HG02943 (cell line): ENCODE measurements around the gene LIAS.
"Not testable (repeated sequence)": the region's sequence is repeated elsewhere in the genome, so short reads cannot be mapped to it uniquely, and the experiment has no call there.

ENCODE experiments used
- ATAC-seq: cut with Tn5 transposase; IDR thresholded peaks from one replicate; pipeline ENCODE4 v1.9.1; 2021; ENCODE audit warnings: mild to moderate bottlenecking, low read depth, moderate library complexity; ENCODE audit not compliant: unreplicated experiment

Gene LIAS

DNA sequence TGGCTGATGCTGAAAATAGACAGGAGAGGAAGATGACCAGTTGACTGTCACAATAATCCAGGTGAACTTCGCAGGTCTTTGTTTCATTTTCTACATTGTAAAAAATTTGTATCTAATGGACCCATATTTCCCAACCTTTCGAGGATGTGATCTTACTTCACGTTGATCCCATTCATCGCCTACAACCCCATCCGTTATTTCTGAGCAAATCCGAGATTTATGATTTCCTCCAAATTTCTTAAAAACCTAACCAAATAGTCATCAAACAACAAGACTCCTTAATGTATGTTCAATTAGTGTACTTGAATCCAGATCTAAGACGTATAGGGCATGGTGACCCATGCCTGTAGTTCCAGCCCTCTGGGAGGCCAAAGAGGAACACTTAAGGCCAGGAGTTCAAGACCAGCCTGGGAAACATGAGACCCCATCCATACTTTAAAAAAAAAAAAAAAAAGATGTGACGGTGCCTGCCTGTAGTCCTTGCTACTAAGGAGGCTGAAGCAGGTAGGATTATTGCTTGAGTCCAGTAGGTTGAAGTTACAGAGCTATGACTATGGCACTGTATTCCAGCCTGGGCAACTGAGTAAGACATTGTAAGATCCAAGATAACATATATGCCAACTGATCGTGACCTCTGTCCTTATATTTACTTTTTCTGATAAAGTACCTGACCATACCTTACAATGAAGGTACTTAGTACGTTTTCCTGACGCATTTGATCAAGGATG lies 5.8 kb upstream of the LIAS start:
- ATAC-seq: no peak

DNA sequence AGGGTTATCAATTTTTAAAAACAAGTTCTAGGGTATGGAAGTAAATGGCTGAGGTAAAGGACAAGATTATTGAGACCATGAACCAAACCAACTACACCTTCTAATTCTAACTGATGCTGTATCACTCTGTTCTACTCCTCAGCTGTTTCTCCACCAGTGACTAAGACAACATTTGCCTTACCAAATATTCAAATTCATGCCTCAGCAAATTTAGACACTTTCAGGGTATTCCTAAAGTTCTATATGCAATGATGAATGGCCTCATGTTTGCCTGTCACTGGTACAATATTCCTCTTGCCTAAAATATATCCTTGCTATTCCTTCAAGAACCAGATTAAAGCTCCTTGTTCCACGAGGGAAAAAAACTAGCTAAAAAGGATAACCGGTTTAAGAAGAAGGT lies 5.1 kb upstream of the LIAS start:
- ATAC-seq: no peak

DNA sequence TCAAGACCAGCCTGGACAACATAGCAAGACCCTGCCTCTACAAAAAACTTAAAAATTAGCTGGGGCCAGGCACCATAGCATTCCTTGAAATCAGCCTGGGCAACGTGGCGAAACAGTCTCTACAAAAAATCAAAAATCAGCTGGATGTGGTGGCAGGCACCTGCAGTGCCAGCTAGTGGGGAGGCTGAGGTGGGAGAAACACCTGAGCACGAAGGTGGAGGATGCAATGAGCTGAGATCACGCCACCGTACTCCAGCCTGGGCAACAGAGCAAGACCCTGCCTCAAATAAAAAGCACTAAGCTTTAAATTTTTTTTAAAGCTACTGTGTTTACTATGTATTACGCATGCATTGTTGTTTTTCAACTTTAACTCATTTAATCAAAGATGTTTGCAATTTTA lies 3.4 kb upstream of the LIAS start:
- no peak for ATAC-seq

DNA sequence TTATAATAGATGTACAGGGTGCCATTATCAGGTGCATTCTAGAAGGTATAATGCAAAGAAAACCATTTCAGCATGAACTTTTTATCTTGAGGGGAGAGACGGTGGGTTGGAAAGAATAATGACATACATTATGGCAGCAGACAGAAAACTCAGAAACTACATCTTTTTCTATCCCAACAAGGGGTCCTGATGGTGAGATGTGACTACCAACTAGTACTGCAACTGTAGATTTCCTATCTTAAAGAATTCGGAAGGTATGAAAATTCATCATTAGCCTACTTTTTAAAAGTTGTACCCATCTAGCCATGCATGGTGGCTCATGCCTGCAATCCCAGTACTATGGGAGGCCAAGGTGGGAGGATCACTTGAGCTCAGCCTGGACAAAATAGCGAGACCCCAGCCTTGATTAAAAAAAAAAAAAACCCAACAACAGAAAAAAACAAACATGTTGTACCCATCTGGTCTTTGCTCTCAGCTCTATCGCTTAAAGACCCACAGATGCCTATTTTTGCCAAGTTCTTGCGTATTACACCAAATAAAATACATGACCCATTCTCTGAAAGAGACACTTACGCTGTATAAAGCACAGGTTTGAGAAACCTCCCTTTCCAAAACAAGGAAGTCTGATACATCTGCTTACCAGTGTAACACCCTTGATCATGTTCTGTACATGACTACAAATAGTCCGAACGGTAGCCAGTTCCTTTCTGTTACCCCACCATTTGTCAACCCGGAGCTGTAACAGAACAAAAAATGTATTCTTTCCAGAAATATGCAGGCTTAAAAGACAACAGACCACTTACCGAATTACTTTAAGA lies 1.7 kb upstream of the LIAS start:
- no peak for ATAC-seq

DNA sequence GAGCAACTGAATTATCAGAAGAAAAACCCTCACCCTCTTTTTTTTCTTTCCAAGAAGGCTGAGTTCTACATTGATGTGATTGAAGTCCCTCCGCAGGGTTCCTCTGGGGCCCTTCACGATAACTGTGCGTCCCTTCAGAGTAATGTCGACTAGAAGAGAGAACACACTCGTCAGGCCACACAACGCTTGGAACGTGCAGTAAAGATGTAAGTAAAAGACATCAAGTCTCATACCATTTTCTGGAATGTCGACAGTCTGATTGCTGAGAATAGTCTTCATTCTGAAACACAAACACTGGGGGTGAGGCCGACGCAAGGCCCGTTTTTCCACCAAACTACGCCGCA lies 723 bp upstream of the LIAS start:
- not testable (repeated sequence) for ATAC-seq

DNA sequence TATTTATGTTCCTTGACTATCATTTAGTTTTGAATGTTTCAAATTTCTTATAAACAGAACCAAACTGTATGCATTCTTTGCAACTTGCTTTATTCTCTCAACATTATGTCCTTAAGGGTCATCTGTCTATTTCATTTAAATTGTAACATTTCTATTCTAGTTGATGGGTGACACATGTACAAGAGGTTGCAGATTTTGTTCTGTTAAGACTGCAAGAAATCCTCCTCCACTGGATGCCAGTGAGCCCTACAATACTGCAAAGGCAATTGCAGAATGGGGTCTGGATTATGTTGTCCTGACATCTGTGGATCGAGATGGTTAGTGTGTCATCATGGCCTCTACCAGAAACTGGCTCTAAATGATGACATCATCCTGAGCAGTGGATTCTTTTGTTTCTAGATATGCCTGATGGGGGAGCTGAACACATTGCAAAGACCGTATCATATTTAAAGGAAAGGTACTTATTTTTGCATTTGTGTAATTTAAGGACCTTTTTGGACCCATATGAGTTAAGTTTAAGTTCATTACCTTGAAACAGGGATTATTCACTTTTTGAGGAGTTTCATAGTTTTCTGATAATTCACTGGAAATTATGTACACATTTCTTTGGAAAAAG lies 6.1 kb downstream of the LIAS start:
- ATAC-seq: no peak

DNA sequence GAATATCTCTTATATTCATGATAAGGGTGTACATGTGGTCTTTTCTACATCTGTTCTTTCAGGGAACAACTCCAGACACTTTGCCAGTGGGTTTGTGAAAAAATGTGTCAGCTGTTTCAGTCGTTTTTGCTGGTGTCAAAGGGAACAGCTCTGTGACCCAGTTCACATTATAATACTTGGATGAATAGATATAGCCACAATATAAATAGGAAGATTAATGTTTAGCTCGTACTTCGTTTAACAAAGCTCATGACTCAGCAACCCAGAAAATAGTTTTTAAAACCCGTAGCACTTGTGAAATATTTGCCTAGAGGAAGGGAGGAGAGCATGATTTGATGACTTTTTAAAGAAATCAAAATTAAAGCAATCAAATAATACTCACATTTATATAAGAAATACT lies 7.9 kb downstream of the LIAS start:
- ATAC-seq: no peak

DNA sequence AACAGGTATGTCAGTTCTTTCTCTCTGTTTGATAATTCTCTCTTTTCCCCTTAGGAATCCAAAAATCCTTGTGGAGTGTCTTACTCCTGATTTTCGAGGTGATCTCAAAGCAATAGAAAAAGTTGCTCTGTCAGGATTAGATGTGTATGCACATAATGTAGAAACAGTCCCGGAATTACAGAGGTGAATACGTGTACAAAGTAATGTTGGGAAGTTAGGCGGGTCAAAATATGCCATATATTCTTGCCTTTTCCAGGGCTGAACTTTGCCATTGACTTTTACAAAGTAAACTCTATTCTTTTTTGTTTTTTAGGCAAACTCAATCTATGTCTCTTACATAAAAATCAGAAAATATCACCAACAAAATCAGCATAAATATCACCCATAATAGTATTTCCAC lies 8.6 kb downstream of the LIAS start:
- no peak for ATAC-seq

DNA sequence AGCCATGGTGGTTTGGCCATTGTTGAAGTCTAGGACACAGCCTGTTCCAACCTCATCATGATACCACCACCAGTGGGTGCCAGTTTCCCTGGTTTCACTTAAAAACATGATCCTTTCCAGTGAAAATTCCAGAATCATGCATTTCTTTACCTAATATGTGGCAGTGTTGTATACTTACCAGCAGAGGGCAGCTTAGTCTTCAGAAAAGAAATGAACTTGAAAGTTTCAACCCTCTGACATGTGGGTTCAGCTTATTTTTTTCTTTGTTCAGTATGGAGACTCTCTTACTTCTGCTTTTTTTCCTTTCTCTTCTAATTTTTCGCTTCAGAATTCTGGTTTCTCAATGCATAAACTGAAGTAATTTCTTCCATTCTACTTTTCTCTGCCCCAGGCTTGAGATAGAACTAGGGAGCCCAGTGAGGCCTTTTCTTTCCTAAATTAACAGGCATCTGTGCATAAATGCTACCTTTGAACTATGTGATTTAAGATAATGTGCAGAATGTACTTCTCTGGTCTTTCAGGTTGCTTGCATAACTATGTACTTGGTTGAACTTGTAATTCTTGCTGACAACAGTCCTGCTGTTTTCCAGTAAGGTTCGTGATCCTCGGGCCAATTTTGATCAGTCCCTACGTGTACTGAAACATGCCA lies 10.7 kb downstream of the LIAS start:
- peak; percentile 62 for ATAC-seq

DNA sequence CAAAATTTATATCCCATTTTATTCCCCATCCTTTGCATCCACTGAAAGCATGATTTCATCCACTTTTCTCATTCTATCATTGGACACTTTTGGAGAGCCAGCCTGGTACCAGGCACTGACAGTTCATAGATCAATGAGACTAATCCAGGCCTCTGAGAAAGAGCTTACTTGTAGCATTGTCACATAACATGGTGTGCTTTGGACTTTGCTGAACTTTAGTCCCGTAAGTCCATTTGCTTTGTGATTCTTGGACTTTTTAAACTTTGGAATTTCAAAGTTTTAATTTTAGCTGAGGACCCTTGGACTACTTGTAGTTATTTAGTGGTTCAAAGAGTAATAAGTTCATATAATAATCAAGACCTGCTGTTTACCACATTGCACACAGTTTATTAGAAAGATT lies 11.5 kb downstream of the LIAS start:
- no peak for ATAC-seq

DNA sequence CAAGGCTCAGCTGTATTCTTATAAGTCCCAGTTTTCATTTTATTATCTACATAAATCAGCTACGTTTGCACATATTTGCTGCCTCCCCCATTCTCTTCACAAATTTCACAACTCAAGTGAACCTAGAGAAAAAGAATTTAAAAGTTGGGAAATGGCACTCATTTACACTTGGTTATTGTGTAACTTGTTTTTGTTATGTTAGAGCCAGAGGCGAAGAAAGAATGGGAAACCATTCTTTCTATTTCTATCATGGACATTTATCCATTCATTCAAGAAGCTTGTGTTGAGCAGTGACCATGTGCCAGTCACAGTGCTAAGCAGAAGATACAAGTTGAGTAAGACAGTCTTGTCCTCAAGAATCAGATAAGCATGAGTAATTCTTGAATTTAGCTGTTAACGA lies 13.5 kb downstream of the LIAS start:
- ATAC-seq: no peak

DNA sequence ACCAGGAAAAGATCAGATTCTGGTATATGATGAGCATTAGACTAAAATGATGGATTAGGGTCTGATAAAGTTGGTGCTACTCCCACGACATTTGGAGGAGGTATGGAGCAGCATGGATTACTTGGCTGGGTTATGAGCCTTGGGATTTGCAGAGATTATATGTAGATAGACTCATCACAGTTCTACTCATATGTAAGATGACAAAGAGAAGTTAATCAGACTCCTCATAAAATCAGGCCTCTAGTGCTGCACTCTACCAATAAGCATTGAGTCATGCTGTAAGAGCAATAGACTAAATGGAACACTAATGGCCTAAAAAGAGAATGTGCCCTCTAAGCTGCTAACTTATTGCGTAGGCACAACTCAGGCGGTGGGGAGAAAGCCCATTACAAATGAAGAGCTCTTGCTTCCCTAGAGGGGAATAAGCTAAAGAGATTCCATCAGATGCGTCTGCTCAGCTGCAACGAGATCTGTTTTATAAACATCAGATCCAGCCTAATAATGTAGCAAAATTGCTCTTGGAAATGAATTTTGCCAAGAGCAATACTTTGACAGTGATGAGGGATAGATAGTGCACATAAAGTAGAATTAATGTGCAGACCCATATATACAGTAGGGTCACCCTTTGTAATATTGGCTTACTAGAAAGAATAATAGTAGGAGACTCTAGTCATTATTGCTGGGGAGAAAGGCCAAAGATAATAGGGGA lies 17.5 kb downstream of the LIAS start:
- ATAC-seq: no peak

DNA sequence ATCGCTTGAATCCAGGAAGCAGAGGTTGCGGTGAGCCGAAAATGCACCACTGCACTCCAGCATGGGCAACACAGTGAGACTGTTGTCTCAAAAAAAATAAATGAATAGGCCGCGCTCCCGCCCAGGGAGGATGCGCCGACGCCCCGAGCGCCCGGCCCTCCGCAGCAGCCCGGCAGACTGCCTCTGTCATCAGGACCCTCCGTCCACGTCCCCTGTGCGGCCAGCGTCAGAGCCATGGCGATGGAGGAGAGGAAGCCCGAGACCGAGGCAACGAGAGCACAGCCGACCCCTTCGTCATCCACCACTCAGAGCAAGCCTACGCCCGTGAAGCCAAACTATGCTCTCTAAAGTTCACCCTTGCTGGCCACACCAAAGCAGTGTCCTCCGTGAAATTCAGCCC lies 21.4 kb downstream of the LIAS start:
- no peak for ATAC-seq

DNA sequence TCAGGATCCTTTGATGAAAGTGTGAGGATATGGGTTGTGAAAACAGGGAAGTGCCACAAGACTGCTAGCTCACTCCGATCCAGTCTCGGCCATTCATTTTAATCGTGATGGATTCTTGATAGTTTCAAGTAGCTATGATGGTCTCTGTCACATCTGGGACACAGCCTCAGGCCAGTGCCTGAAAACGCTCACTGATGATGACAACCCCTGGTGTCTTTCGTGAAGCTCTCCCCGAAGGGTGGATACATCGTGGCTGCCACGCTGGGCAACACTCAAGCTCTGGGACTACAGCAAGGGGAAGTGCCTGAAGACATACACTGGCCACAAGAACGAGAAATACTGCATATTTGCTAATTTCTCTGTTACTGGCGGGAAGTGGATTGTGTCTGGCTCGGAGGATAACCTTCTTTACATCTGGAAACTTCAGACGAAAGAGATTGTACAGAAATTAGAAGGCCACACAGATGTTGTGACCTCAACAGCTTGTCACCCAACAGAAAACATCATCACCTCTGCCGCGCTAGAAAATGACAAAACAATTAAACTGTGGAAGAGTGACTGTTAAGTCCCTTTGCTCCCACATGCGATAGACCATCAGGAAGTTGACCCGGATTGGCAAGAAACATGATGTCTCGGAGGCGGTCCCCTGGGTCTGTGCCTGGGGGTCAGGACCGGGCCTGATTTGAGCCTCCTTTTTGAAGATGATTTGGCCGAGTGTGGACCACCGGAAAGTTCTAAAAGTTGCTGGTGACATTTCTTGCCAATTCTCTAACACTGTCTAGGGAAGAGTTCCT lies 22.2 kb downstream of the LIAS start:
- no peak for ATAC-seq

DNA sequence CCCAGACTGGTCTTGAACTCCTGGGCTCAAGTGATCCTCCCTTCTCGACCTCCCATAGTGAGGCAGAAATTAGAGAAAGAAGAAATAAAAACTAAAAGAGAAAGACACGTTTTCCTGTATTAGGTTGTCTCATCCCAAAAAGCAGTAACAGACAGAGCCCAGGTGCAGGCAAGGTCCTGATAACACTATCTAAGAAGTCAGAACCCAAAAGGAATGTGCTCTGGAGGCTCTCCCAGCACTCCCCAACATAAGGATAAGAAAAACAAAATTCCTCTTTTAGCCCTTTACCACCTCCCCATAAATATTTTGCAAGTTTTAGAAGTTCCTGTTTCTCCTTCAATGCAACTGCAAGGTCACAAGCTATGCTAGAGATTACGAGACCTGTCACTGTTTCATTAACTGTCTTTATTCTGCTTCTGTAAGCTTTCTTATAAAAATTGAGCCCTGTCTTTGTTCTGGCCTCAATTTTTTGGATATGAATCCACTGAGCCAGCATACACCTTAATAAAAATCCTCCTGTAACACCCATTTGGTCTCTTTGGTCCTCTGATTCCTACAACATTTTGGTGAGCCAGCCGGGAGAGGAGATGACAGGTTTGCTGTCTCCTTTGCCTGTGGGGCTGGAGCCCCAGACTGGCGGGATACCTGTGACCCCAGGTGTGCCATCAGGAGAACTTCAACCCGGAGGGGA lies 25.9 kb downstream of the LIAS start:
- no peak for ATAC-seq

DNA sequence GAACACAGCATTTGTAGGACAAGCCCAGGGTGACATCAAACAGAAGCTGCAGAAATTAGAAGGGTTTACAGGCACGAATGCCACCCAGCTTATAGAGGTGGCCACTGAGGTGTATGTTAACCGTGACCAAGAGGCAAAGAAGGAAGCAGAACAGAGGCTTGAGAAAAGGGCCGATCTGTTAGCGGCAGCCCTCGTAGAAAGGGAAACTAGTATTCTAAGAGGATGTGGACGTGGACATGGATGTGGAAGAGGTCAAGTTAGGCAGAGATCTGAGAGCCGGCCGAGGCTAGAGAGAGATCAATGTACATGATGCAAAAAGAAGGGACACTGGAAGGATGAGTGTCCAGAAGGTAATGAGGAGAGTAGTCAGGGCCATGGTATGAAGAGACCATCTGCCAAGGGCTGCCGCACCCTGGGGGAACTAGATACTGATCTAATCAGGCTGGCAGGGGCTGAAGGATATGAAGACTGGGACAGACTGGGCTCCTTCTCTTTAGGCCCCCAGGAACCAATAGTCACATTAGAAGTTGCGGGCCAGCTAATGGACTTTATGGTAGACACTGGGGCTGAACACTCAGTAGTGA lies 27.5 kb downstream of the LIAS start:
- no peak for ATAC-seq

DNA sequence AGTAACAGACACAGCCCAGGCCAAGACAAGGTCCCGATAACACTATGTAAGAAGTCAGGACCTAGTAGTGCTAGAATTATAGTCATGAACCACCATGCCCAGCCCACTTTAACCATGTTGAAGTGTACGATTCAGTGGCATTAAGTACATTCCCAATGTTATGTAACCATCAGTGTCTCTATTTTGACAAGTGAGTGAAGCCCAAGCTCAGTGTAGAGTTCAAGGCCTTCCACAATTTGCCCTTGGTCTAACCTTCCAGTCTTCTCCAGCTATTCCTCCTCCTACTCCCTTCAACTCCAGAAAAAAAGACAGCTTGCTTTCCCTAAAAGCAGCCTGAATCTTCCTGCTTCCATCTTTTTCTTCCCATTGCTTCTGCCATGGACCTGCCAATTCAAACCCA lies 31.5 kb downstream of the LIAS start:
- ATAC-seq: no peak

DNA sequence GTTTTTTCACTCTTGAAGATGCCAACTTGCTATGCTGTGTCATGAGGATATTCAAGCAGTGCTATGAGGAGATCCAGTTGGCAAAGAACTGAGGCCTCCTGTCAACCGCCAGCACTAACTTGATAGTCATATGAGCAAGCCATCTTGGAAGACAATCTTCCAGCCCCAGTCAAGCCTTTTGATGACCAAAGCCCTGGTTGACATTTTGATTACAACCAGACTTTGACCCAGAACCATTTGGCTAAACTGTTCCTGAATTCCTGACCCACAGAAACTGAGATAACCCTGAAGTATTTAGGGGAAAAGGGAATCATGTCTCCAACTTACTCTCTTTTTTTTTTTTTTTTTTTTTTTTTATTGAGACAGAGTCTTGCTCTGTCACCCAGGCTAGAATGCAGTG lies 35.5 kb downstream of the LIAS start:
- ATAC-seq: no peak
